H1 (cell line): ENCODE results near the gene TMEM271. TPM values are rescaled to one million over a fixed set of nuclear protein-coding genes. Genes with fewer than 3 reads are reported as not detected.

Experiments used
- CEBPB ChIP-seq: IDR thresholded peaks from 2 replicates; pipeline ENCODE4 v1.6.1; 2012; ENCODE audit warnings: low read depth, low read length
- JUND ChIP-seq: IDR thresholded peaks from 2 replicates; pipeline ENCODE4 v1.6.1; 2011; ENCODE audit warnings: mild to moderate bottlenecking, improper control_type of control experiment, low read length
- POLR2AphosphoS5 ChIP-seq: IDR thresholded peaks from 2 replicates; pipeline ENCODE4 v1.6.1; 2011; ENCODE audit warnings: low read depth, low read length
- SIN3A ChIP-seq, 2 experiments: IDR thresholded peaks in 1 of 2; conservative IDR thresholded peaks in 1 of 2; 2 replicates each; pipeline ENCODE4 v1.6.1; 2011 to 2012; ENCODE audit warnings: low read length in 2 of 2, improper control_type of control experiment in 1 of 2, low read depth in 1 of 2, mild to moderate bottlenecking in 1 of 2
- TAF7 ChIP-seq: optimal IDR thresholded peaks from 2 replicates; pipeline ENCODE3; 2011; ENCODE audit warnings: low read depth, mild to moderate bottlenecking, inconsistent platforms, low read length, moderate library complexity, borderline replicate concordance
- polyA plus RNA-seq, 7 experiments: library from polyadenylated mRNA; depleted of rRNA in 3 of 7; stranded (reverse) in 5 of 7; unstranded in 2 of 7; fragments of >200 nt in 5 of 7; fragments of 200-250 nt in 2 of 7; gene quantifications; 1 replicate in 5 of 7; 2 replicates in 1 of 7; 4 replicates in 1 of 7; pipeline versions ENCODE4 v1.2.1 to v1.2.3, GENCODE V29; 2011 to 2013; ENCODE audit warnings: missing spikeins in 2 of 7, mixed read lengths in 2 of 7
- total RNA-seq: library from RNA; stranded (reverse); fragmentation: NEBNext Ultra II Directional; extraction: Animal tissue kit (Norgen Biotek cat#: 25700); gene quantifications from 2 replicates; pipeline ENCODE4 v1.2.1, GENCODE V29; 2021

TMEM271 gene
- total and polyA plus RNA-seq, 2 of the 8 experiments (the other 6 are each of a cell fraction or from before 2014, with no cell fraction given): 0.08 to 0.35 TPM

DNA sequence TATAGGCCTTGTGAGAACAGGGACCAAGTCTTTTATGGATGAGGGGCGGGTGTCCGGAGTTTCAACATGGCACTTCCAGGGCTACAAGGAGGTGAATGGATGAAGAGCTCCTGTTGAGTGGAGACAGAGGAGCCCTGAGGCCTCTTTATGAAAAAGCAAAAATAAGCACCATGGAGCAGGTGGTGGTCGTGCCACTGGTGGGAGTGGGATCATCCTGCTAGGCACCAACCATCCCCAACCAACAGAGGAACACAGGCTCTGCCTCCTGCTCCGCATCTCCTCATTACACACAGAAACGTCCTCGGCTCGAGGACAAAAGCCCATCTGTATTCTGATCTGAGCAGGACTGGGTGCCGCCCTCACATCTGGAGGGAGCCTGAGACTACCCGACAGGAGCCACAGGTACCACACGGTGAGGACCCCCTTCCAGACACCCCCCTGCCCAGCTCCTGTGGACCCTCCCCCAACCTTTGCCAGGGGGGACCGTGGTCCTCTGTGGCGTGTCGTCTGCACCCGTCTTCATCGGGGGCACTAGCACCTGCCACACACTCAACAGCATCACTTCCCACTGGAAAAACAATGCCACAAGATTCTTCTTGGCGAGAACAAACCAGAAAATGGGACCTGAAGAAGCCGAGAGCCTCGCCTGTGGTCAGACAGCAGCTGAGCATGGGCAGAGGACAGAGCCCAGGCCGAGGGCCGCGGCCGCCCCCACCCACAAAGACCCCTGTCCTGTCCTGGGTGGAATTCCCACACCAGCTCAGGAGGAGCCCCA, 45.4 kb upstream of the TMEM271 start (continued):
- TF ChIP-seq POLR2AphosphoS5: no peak
- no peak for TF ChIP-seq CEBPB
- TF ChIP-seq TAF7: no peak
- no peak for TF ChIP-seq SIN3A (conservative IDR thresholded peaks at IDR 0.05 in 1 of 2, IDR thresholded peaks at IDR 0.05 in 1 of 2; ENCODE audit: low read depth in 1 of 2, low read length in 2 of 2)
- TF ChIP-seq JUND: no peak
- TF ChIP-seq, all 59 proteins: peak for 0
